Activated T-helper 2 cell treated with anti-CD3 and anti-CD28 coated beads, Interferon-gamma antibody, Interleukin-2, Interleukin-4, amounts not matched to agents 10 μg/mL and 5 μg/mL and 100 μg/mL, durations not matched to agents 14 hours and 24 hours and 36 hours (primary cell): ENCODE results near the gene TEX13B. TPM values are rescaled to one million over a fixed set of nuclear protein-coding genes. Genes with fewer than 3 reads are reported as not detected.

Experiments
- DNase-seq: peaks from one replicate; pipeline ENCODE4 v3.0.0; 2021; ENCODE audit warnings: low spot score
- H3K27ac Mint-ChIP-seq: one replicate; pipeline ENCODE4 v1.8.0; 2021; ENCODE audit warnings: mixed read lengths
- H3K27me3 Mint-ChIP-seq: one replicate; pipeline ENCODE4 v1.8.0; 2021; ENCODE audit warnings: low read depth, mixed read lengths
- H3K36me3 Mint-ChIP-seq: one replicate; pipeline ENCODE4 v1.8.0; 2021; ENCODE audit warnings: low read depth, mixed read lengths
- H3K4me1 Mint-ChIP-seq: one replicate; pipeline ENCODE4 v1.8.0; 2021; ENCODE audit warnings: low read depth, mixed read lengths
- H3K4me3 Mint-ChIP-seq: one replicate; pipeline ENCODE4 v1.8.0; 2021; ENCODE audit warnings: low read depth, mild to moderate bottlenecking, moderate library complexity, mixed read lengths
- H3K9me3 Mint-ChIP-seq: one replicate; pipeline ENCODE4 v1.8.0; 2021; ENCODE audit warnings: mixed read lengths
- intact Hi-C: fragments of 100-400 bp; cut with micrococcal nuclease; formaldehyde crosslinking; loops from one replicate; pipeline ENCODE4 v1.15.1; 2023
- total RNA-seq: library from RNA; stranded (reverse); gene quantifications from 2 replicates; pipeline ENCODE4 v1.2.3, GENCODE V29; 2022

Gene TEX13B, protein sequence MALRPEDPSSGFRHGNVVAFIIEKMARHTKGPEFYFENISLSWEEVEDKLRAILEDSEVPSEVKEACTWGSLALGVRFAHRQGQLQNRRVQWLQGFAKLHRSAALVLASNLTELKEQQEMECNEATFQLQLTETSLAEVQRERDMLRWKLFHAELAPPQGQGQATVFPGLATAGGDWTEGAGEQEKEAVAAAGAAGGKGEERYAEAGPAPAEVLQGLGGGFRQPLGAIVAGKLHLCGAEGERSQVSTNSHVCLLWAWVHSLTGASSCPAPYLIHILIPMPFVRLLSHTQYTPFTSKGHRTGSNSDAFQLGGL
- not detected in 2 replicates for total RNA-seq

DNA sequence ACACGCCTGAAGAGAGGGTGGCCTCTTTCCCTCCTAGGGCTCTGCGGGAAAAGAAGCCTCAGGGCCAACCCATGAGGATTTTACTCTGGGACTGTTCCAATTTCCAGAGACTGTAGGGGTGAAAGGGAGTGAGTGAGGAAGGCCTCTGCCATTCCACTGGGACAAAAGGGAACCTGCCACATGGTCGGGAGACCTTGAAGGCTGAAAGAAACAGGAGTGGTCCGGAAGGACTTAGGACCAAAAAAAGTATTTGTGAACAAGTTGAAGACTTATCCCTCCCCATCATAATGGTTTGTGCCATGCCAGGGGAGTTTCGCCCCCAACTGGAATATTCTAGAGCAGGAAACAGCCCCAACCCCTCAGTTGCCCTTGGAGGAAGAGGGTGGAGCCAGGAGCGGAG, at the start of gene TEX13B:
Gene TEX13B (minus strand): TSS at position 15 of the 400 bp plus-strand sequence. CDS start 243 bp downstream, outside the sequence.
- Mint-ChIP-seq H3K27me3 (no peaks in the 10 kb centered on the region), H3K4me3 (no peak within 1 kb of the TSS), H3K4me1 (no peaks in the 10 kb centered on the region), H3K36me3 (no peaks in the 10 kb centered on the region), H3K9me3 (no peaks in the 10 kb centered on the region), H3K27ac (no peak within 1 kb of the TSS)
- intact Hi-C loops: no loop called here
- DNase-seq: no peak

DNA sequence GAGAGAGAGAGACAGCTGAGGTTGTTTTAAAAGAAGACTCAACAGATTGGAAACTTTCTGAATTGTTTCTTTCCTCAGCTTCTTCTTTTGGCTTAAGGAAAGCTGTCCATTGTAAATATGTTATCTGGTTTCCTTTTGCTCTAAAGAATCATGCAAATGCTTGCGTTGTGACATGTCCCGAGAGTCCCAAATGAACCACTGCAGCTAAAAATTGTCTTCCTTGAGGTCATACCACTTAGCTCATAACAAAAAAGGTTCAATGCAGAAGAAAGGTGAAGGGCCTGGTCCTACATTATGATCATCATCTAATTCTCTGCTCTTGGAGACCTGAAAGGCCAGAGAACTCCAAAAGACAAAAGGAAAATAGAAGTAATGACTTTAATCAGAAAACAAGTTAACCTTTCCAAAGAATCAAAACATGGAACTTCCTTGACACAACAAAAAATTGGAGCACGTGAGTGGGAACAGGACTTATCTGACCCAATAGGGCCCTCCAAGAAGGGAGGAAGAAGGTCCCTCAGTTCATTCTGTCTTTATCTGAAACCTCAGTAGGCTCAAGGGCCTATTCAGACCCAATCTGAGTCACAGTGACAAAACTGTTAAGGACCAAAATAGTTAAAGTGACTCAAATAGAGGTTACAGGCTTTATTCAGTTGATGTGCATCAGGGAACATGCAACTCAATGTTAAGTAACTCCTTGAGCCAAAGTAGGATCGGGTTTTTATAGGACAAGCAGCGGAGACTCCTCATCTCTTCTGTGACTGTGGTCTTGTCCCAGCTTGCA, 48.0 kb upstream of the TEX13B start:
- intact Hi-C loops: no loop called here
- Mint-ChIP-seq H3K9me3 (no peaks in the 10 kb centered on the region), H3K27ac (no peak overlapping the region), H3K4me1 (peaks cover 1% of the 10 kb centered on the region), H3K36me3 (no peaks in the 10 kb centered on the region), H3K27me3 (peaks cover 6% of the 10 kb centered on the region), H3K4me3 (no peak overlapping the region)
- DNase-seq: no peak

DNA sequence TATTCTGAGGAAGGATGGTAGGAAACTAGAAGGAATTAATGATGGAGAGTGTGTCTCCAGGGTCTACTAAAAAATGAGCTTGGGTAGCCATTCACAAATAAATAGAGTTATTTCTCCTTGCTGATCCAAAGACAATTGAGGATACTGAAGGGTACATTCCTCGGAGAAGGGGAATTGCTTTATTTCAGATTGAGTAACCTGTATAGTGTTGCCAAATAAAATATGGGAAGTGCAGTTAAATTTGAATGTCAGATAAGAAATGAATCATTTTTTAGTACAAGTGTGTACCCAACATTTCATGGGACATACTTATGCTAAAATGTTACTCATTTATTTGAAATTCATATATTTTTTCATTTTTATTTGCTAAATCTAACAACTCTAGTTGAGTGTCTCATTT, 46.7 kb upstream of the TEX13B start:
- peaks cover 10% of the 10 kb centered on the region for H3K27me3 Mint-ChIP-seq
- peaks cover 1% of the 10 kb centered on the region for H3K4me1 Mint-ChIP-seq
- H3K36me3 Mint-ChIP-seq: no peaks in the 10 kb centered on the region
- intact Hi-C loops: no loop called here
- no peak for DNase-seq
- H3K27ac Mint-ChIP-seq: no peak overlapping the region
- no peak overlapping the region for H3K4me3 Mint-ChIP-seq
- H3K9me3 Mint-ChIP-seq: no peaks in the 10 kb centered on the region

DNA sequence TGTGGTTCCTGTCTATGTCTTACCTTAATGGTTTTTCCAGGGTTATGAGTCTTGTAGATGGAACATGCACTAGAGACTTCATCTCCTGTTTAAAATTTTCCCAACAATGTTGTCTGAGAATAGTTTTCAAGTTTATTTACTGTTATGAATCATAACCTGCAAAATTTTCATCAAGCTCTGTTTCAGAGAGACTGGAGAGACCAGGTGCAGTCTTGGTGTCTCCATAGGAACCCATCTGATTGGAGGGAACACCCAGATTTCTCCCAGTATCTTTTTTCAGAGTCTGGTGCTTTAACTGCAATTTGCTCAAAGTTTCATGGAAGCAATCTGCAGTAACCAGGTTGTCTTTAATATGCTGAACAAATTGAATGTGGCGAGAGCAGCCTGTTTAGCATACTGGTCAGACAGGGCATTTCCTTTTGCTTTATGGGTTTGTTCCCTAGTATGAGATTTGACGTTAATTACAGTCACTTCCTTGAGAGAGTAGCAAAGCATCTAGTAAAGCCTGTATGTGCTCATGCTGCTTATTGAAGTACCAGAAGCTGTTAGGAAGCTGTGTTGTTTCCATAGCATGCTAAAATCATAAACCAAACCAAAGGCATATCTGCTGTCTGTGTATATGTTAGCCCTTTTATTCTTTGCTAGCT, 43.9 kb upstream of the TEX13B start:
- Mint-ChIP-seq H3K9me3 (no peaks in the 10 kb centered on the region), H3K27ac (no peak overlapping the region), H3K4me1 (peaks cover 10% of the 10 kb centered on the region), H3K27me3 (peaks cover 10% of the 10 kb centered on the region), H3K4me3 (no peak overlapping the region), H3K36me3 (no peaks in the 10 kb centered on the region)
- DNase-seq: no peak
- intact Hi-C loops: no loop called here

DNA sequence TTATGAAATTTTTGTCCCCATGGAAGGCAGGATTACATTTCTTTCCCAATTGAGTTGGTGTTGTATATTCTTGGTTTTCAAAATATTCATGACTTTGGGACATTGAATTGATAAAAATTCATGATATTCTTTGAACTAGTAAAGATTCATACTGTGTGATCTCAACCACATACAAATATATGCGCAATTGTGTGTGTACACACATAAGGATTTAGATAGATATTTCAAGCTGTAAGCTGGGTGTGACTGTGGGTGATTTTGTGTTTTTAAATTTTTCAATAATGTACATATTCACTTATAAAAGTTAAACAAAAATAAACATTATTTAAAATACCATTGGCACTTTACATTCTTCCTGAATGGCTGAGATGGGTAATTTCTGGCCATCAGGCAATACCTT, 43.2 kb upstream of the TEX13B start:
- peaks cover 13% of the 10 kb centered on the region for H3K4me1 Mint-ChIP-seq
- peaks cover 10% of the 10 kb centered on the region for H3K27me3 Mint-ChIP-seq
- H3K4me3 Mint-ChIP-seq: no peak overlapping the region
- intact Hi-C loops: no loop called here
- no peaks in the 10 kb centered on the region for H3K9me3 Mint-ChIP-seq
- no peaks in the 10 kb centered on the region for H3K36me3 Mint-ChIP-seq
- H3K27ac Mint-ChIP-seq: no peak overlapping the region
- DNase-seq: no peak

DNA sequence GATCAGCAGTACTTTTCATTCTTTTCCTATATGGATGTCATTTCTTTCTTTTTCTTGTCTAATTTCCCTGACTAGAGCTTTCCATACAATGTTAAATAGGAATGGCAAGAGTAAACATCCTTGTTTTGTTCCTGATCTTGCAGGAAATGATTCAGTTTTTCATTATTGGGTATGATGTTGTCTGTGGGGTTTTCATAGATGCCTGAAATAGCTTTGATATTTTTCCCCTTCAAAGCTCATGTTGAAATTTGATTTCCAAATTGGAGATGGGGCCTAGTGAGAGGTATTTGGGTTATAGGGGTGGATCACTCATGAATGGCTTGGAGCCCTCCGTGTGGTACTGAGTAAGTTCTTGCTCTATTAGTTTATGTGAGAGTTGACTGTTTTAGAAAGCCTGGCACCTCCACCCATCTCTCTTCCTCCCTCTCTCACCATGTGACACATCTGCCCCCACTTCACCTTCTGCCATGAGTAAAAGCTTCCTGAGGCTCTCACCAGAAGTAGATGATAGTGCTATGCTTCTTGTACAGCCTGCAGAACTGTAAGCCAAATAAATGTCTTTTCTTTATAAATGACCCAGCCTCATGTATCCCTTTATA, 40.4 kb upstream of the TEX13B start:
- H3K27ac Mint-ChIP-seq: no peak overlapping the region

DNA sequence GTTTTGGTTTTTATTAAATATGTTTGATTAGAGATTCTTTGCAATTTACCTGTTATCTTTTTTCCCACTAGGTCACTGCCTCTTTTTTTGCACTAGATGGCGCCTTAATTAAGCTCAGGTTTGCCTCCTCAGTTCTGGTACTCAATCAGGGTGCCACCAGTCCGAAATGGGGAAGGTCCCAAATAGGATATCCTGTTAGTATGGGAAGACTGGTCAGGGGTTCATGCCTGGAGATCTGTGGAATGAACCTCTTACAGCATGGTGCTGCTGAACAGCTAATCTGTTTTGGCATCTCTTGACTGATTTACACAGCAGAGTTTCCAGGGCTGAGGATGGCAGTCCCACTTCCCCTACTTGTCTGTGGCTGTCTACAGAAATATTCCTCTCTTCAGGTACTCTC, 38.5 kb upstream of the TEX13B start:
- H3K27ac Mint-ChIP-seq: no peak overlapping the region
- intact Hi-C loops: loop anchor here (1.0 kb wide), 1 partner anchor 52 kb away; no protein-coding TSS in a partner anchor
- peaks cover 5% of the 10 kb centered on the region for H3K27me3 Mint-ChIP-seq
- no peak for DNase-seq
- H3K4me1 Mint-ChIP-seq: peaks cover 32% of the 10 kb centered on the region
- H3K9me3 Mint-ChIP-seq: no peaks in the 10 kb centered on the region
- H3K4me3 Mint-ChIP-seq: no peak overlapping the region
- H3K36me3 Mint-ChIP-seq: no peaks in the 10 kb centered on the region

More for the DNA sequence above, 40.4 kb upstream of the TEX13B start:
- Mint-ChIP-seq H3K9me3 (no peaks in the 10 kb centered on the region), H3K27me3 (peaks cover 4% of the 10 kb centered on the region), H3K4me1 (peaks cover 32% of the 10 kb centered on the region), H3K4me3 (no peak overlapping the region), H3K36me3 (no peaks in the 10 kb centered on the region)
- intact Hi-C loops: no loop called here
- DNase-seq: no peak

DNA sequence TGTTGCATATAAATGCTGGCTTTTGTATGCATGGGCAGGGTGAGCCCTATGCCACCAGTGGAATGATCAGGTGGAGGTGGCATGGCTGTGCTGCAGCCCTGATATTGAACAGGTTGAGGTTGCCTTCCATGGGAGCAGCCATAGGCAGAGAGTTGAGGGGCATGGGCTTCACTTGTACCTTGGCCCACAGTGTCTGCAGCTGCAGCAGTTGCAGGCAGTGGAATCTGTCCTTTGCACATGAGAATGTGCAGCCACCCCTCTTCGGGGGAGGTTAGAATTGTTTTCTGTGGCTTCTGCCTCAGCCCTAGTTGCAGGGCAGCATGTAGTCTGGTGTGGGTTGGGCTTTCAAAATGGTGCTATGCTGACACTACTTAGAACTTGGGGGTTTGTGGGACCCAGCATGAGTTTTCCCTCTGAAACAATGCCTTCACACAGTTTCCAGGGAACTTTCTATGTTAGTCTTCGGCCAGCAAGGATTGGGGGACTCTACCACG, 37.3 kb upstream of the TEX13B start:
- Mint-ChIP-seq H3K9me3 (no peaks in the 10 kb centered on the region), H3K36me3 (no peaks in the 10 kb centered on the region)

DNA sequence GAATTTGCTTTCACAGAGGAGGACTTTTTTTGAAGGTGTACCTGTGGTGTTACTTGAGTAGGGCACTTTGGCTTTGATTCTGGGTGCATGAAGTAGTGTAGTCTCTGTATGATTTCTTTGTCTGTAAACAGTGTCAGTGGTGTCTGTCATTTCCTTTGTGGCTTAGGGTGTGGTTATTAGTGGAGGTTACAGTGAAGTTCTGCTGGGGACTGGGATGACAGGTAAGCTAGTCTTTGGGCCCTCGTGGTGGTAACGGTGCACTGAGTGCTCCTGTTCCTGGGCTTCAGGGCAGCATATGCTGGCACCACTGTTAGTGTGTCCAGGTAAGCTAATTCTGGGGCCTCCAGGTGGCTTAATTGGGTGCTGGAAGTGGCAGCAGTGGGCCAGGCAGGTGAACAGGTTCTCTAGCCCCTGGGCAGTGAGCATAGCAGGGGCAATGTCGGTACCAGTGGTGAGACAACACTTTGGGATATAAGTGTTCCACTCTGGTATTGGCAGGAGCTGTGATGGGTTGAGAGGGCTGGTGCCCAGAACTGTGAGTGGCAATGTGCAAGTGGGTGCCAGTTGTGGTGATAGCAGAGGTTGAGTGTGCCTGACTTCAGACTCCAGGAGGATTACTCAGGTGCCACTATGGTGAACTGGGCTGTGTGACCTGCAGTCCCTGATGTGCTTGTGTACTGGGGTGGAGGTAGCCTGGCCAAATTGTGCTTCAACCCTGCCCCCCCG, 36.6 kb upstream of the TEX13B start:
- intact Hi-C loops: no loop called here
- Mint-ChIP-seq H3K36me3 (no peaks in the 10 kb centered on the region), H3K4me1 (peaks cover 32% of the 10 kb centered on the region), H3K27me3 (peaks cover 5% of the 10 kb centered on the region), H3K4me3 (peak overlapping the region; percentile 59), H3K9me3 (no peaks in the 10 kb centered on the region), H3K27ac (no peak overlapping the region)
- peak; percentile 12 for DNase-seq

More for the DNA sequence above, 37.3 kb upstream of the TEX13B start:
- Mint-ChIP-seq H3K27ac (no peak overlapping the region), H3K27me3 (peaks cover 4% of the 10 kb centered on the region), H3K4me3 (peak overlapping the region; percentile 59), H3K4me1 (peaks cover 32% of the 10 kb centered on the region)
- intact Hi-C loops: no loop called here
- no peak for DNase-seq

DNA sequence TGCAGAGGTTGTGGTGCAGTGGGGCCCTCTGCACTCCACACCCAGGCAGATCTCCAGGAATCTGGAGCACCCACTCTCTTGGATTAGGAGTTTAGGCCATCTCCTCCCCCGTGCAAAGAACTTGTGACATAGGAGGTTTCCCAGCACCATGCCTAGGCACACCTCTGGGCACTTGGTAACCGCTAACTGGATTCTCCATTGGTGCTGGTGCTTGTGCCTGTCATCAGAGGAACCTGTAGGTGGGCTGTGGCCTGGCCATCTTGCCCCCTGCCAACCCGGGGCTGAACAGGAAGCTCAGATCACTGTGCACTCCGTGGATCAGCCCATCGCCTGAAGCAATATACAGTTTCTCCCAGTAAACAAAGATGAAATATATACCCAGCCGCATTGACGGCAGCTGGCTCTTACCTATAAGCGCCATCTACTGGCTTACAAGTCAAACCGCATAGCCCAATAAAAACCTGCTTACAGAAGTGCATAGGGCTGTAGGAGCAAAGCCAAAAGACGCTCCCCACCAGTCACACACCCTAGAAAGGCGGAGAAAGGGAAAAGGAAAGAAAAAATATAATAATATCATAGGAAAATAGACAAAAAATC, 19.1 kb upstream of the TEX13B start:
- Mint-ChIP-seq H3K4me1 (no peaks in the 10 kb centered on the region), H3K27me3 (peaks cover 14% of the 10 kb centered on the region), H3K9me3 (no peaks in the 10 kb centered on the region), H3K36me3 (no peaks in the 10 kb centered on the region), H3K4me3 (no peak overlapping the region), H3K27ac (no peak overlapping the region)
- DNase-seq: no peak
- intact Hi-C loops: no loop called here

DNA sequence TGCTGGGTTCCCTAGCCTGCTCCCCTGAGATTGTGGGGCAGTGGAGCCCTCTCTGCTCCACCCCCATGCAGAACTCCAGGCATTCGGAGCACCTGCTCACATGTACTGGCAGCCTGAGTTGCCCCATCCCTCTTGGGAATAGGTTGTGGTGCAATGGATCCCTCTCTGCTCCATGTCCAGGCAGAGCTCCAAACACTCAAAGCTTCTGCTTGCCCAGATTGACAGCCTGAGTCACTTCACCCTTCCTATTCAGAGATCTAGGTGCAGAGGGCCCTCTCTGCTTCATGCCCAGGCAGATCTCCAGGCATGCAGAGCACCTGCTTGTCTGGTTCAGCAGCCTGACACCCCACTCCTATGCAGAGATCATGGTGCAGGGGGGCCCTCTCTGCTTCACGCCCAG, 18.6 kb upstream of the TEX13B start:
- Mint-ChIP-seq H3K4me3 (no peak overlapping the region), H3K27ac (no peak overlapping the region), H3K4me1 (no peaks in the 10 kb centered on the region), H3K9me3 (no peaks in the 10 kb centered on the region), H3K27me3 (peaks cover 13% of the 10 kb centered on the region), H3K36me3 (no peaks in the 10 kb centered on the region)
- intact Hi-C loops: no loop called here
- DNase-seq: no peak

DNA sequence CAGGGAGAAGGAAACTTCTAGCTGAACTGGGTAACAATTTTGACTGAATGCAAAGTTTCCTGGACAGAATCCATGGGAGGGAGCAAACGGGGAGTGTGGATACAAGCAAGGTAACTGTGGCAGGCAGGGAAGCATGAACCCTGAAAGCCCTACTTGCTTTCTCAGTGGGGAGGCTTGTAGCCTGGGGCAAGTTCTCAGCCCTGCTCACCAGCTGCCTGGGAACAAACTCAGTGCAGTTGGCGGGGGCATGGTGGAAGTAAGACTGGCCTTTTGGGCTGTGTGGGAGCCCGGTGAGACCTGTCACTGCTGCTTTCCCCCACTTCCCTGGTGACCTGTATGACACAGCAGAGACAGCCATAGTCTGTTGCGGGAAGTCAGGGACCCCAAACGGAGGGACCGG, 14.0 kb upstream of the TEX13B start:
- no peak overlapping the region for H3K27ac Mint-ChIP-seq
- intact Hi-C loops: no loop called here
- H3K9me3 Mint-ChIP-seq: no peaks in the 10 kb centered on the region
- H3K27me3 Mint-ChIP-seq: no peaks in the 10 kb centered on the region
- H3K4me1 Mint-ChIP-seq: no peaks in the 10 kb centered on the region
- H3K36me3 Mint-ChIP-seq: no peaks in the 10 kb centered on the region
- no peak overlapping the region for H3K4me3 Mint-ChIP-seq
- DNase-seq: no peak
